Measurements from ENCODE around the gene RNF112. TPM values are rescaled to one million over a fixed set of nuclear protein-coding genes. Genes with fewer than 3 reads are reported as not detected.

RNF112 gene
- total and polyA plus RNA-seq, 2 of the 13 experiments (the other 11 are each of a cell fraction or from before 2014, with no cell fraction given): 0.05 TPM; not detected in 1

GRCh38 chr17:19362277-19363113, 48.5 kb upstream of the RNF112 start, which contains the start of gene B9D1 (continued):
- TF ChIP-seq ZNF570 (CRISPR knock-in tag; IDR thresholded peaks at IDR 0.05; ENCODE audit: borderline replicate concordance) (no peak), TRAFD1 (CRISPR knock-in tag; IDR thresholded peaks at IDR 0.05; ENCODE audit: borderline replicate concordance) (0 out of 2 replicates have a peak, but pooled peaks have one; percentile 73), U2AF2 (IDR thresholded peaks at IDR 0.05; ENCODE audit: low read depth, low read length) (no peak), MAFF (IDR thresholded peaks at IDR 0.05; ENCODE audit: low read depth, low read length) (no peak), MTA3 (CRISPR knock-in tag; IDR thresholded peaks at IDR 0.05) (no peak), ZNF234 (CRISPR knock-in tag; conservative IDR thresholded peaks at IDR 0.05) (no peak), ZFP91 (CRISPR knock-in tag; IDR thresholded peaks at IDR 0.05; ENCODE audit: borderline replicate concordance) (peak; percentile 74; the same call in 1 of the 2 replicates), FOXP1 (IDR thresholded peaks at IDR 0.05) (no peak), FOXP1 (CRISPR knock-in tag; IDR thresholded peaks at IDR 0.05) (0 out of 2 replicates have a peak, but pooled peaks have one; percentile 6), ZNF576 (CRISPR knock-in tag; IDR thresholded peaks at IDR 0.05) (no peak), PREB (CRISPR knock-in tag; IDR thresholded peaks at IDR 0.05) (no peak), TOE1 (CRISPR knock-in tag; IDR thresholded peaks at IDR 0.05) (no peak), ARHGAP35 (CRISPR knock-in tag; IDR thresholded peaks at IDR 0.05; ENCODE audit: borderline replicate concordance) (no peak), ZNF253 (CRISPR knock-in tag; IDR thresholded peaks at IDR 0.05; ENCODE audit: borderline replicate concordance) (no peak), DRAP1 (CRISPR knock-in tag; IDR thresholded peaks at IDR 0.05) (peak; percentile 96), REL (CRISPR knock-in tag; conservative IDR thresholded peaks at IDR 0.05) (no peak), RBFOX2 (IDR thresholded peaks at IDR 0.05; ENCODE audit: low read depth, low read length) (peak; percentile 79), ERF (CRISPR knock-in tag; IDR thresholded peaks at IDR 0.05) (peak; percentile 58; the same call in 1 of the 2 replicates), KLF13 (CRISPR knock-in tag; IDR thresholded peaks at IDR 0.05) (no peak), ZNF18 (CRISPR knock-in tag; IDR thresholded peaks at IDR 0.05; ENCODE audit: insufficient replicate concordance) (no peak), HINFP (CRISPR knock-in tag; IDR thresholded peaks at IDR 0.05; ENCODE audit: low read depth) (no peak)

Measured in HepG2 (cell line).